NT2/D1 (cell line): ENCODE data around the gene PKN1.

Experiments used
- SUZ12 ChIP-seq: IDR thresholded peaks from 2 replicates; pipeline ENCODE4 v1.6.1; 2011; ENCODE audit not compliant: insufficient read length, insufficient read depth; ENCODE audit errors: extremely low read depth
- YY1 ChIP-seq: IDR thresholded peaks from 2 replicates; pipeline ENCODE4 v1.6.1; 2011; ENCODE audit not compliant: insufficient read length, insufficient read depth
- ZNF274 ChIP-seq: IDR thresholded peaks from 2 replicates; pipeline ENCODE4 v1.6.1; 2011; ENCODE audit warnings: mild to moderate bottlenecking, low read depth, low read length

DNA sequence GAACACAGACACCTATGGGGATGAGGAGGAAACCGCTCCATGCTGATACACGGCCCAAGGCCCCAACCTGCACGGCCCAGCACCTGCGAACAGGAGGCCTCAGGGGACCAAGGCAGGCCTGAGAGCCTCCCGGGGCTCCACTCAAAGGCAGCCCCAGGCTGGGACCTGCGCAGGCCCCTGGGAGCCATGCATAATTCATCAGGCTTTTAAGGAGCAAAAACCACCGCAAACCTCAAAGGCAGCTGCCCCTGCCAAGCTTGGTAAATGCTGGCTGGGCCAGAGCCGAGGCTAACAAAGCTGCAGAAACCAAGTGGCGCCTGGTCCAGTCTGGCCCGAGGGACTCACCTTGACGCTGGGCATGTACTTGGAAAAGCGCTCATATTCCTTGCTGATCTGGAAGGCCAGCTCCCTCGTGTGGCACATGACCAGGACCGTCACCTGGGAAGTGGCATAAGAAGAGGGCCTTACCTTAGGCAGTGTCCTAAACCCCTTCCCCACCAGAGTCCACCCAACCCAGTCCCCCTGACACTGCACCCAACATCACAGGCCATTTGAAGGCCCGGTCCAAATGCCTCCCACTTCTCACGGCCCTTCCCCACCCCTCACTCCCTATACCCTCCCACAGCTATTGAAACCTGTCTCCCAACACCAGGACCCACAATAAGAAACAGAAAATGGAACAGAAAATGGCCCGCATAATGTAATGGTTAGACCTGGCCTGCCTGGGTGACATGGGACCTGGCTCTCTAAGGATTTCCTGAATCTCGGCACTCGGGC, 21.8 kb upstream of the PKN1 start:
- no peak for TF ChIP-seq ZNF274
- no peak for TF ChIP-seq YY1
- TF ChIP-seq SUZ12, result no peak
